Testis (tissue), 2 donors: ENCODE data around the gene OOSP2.

Experiments used
- POLR2A ChIP-seq: fragments of 450-650 bp; IDR thresholded peaks from one replicate; pipeline ENCODE4 v1.6.1; 2017; ENCODE audit warnings: antibody characterized with exemption, mild to moderate bottlenecking, moderate library complexity
- TF ChIP-seq, protein P1 (sequence below), 3 experiments: fragments of 450-650 bp in 2 of 3; fragments of 200-600 bp in 1 of 3; sonication (generic) in 1 of 3; IDR thresholded peaks; one replicate each; pipeline ENCODE4 v1.5.1; 2016 to 2019; ENCODE audit warnings: antibody characterized with exemption in 3 of 3, mild to moderate bottlenecking in 2 of 3, moderate library complexity in 1 of 3

DNA sequence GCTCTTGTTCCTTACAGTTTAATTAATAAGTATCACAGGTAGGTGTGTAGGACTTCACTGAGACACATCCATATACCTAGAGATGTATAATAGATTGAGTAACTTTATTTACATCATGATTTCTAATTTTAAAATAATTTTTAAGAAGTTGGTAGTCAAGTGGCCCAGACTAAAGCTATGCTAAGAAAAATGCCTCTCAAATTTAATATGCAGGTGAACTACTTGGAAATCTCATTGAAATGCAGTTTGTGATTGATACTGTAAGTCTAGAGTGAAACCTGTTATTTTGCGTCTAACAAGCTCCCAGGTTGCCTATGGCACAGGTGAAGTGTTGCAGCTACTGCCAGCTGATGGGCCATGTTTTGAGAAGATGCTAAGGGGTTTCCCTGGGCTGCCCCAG, 23.3 kb upstream of the OOSP2 start, which contains the start of gene OOSP4B:
- no peak for TF ChIP-seq POLR2A
- TF ChIP-seq, protein P1, sequence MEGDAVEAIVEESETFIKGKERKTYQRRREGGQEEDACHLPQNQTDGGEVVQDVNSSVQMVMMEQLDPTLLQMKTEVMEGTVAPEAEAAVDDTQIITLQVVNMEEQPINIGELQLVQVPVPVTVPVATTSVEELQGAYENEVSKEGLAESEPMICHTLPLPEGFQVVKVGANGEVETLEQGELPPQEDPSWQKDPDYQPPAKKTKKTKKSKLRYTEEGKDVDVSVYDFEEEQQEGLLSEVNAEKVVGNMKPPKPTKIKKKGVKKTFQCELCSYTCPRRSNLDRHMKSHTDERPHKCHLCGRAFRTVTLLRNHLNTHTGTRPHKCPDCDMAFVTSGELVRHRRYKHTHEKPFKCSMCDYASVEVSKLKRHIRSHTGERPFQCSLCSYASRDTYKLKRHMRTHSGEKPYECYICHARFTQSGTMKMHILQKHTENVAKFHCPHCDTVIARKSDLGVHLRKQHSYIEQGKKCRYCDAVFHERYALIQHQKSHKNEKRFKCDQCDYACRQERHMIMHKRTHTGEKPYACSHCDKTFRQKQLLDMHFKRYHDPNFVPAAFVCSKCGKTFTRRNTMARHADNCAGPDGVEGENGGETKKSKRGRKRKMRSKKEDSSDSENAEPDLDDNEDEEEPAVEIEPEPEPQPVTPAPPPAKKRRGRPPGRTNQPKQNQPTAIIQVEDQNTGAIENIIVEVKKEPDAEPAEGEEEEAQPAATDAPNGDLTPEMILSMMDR (IDR thresholded peaks at IDR 0.05): no peak
